ENCODE results near the gene AKAP13. TPM values are rescaled to one million over a fixed set of nuclear protein-coding genes. Genes with fewer than 3 reads are reported as not detected.

The AKAP13 gene
- total RNA-seq, 1 experiment from 2014 or later: 47.3 TPM

GRCh38 chr15:85704720-85705429 lies 324.5 kb downstream of the AKAP13 start:
- Histone ChIP-seq H3K79me1 (ENCODE audit: insufficient read depth, low read depth, low read length, poor library complexity, severe bottlenecking) (no peaks in the 10 kb centered on the region), H2BK120ac (ENCODE audit: low read depth, low read length, poor library complexity, severe bottlenecking) (no peak overlapping the region), H3K9ac (ENCODE audit: extremely low read depth, insufficient read length, low read length) (no peak overlapping the region), H3K27me3 (ENCODE audit: insufficient read depth, low read length) (no peaks in the 10 kb centered on the region), H2BK15ac (ENCODE audit: low read depth, low read length) (no peak overlapping the region), H2BK20ac (ENCODE audit: low read depth, low read length, poor library complexity, severe bottlenecking) (no peak overlapping the region), H3T11ph (ENCODE audit: low read length) (no peak overlapping the region), H3K9me3 (ENCODE audit: control insufficient read depth, low read depth, low read length) (no peaks in the 10 kb centered on the region), H3K23me2 (ENCODE audit: insufficient read length, low read depth, low read length, poor library complexity, severe bottlenecking) (no peaks in the 10 kb centered on the region), H4K8ac (replicated peaks; ENCODE audit: insufficient read length, low read depth, low read length) (no peak overlapping the region), H4K20me1 (ENCODE audit: control insufficient read depth, insufficient read depth, insufficient read length) (no peaks in the 10 kb centered on the region), H4K5ac (ENCODE audit: insufficient read length, low read depth, low read length) (no peak overlapping the region), H3K4me2 (ENCODE audit: insufficient read depth, insufficient read length, low read length) (no peak overlapping the region), H3K79me2 (ENCODE audit: insufficient read depth, low read length) (no peaks in the 10 kb centered on the region), H2AFZ (ENCODE audit: low read length) (no peak overlapping the region), H3K18ac (ENCODE audit: insufficient read length, low read depth, low read length) (no peak overlapping the region), H3K4ac (ENCODE audit: low read depth, low read length) (no peak overlapping the region), H2BK5ac (ENCODE audit: insufficient read length, low read length) (no peak overlapping the region), H3K14ac (ENCODE audit: insufficient read depth, low read length) (no peak overlapping the region), H4K91ac (ENCODE audit: insufficient read length, low read depth, low read length) (no peak overlapping the region), H2AK5ac (ENCODE audit: insufficient read length, low read length) (no peak overlapping the region), H3K56ac (ENCODE audit: insufficient read length, low read depth, low read length) (no peak overlapping the region), H3K23ac (ENCODE audit: insufficient read length, low read depth, low read length) (no peak overlapping the region), H2BK12ac (ENCODE audit: insufficient read length, low read depth, low read length) (no peak overlapping the region), H3K4me1 (ENCODE audit: insufficient read depth, low read length) (peaks cover 3% of the 10 kb centered on the region; the same call in 1 of the 2 replicates), H3K27ac (ENCODE audit: insufficient read length, low read depth, low read length) (no peak overlapping the region)
- Mint-ChIP-seq H3K27me3 (ENCODE audit: low read depth) (no peaks in the 10 kb centered on the region), H3K27ac (no peak overlapping the region), H3K9me3 (no peaks in the 10 kb centered on the region), H3K4me1 (peaks cover 18 to 21% of the 10 kb centered on the region in 2 experiments), H3K4me3 (no peak overlapping the region), H3K36me3 (ENCODE audit: insufficient read depth in 1 of 3, low read depth in 3 of 3) (peaks cover 0 to 3% (median 0%) of the 10 kb centered on the region in 3 experiments; a peak in 1 of 7 replicates)
- no peak for DNase-seq
- TF ChIP-seq CTCF (conservative IDR thresholded peaks at IDR 0.05): no peak
- WGBS (ENCODE audit: extremely low coverage, insufficient read length, low lambda C conversion rate): no CpG with 5 or more reads among the region's 3 CpGs
